Fibroblast of lung (primary cell): ENCODE data around the gene BNIP3.

Experiments
- EZH2 ChIP-seq: IDR thresholded peaks from 2 replicates; pipeline ENCODE4 v1.5.1; 2012; ENCODE audit warnings: low read length, control low read depth, mild to moderate bottlenecking; ENCODE audit errors: missing control alignments
- TF ChIP-seq, protein P1 (sequence below), 2 donors: IDR thresholded peaks in 1 of 2; conservative IDR thresholded peaks in 1 of 2; 1 replicate in 1 of 2; 2 replicates in 1 of 2; pipeline ENCODE4 v1.5.1; 2011 to 2012; ENCODE audit warnings: low read length in 2 of 2, control low read depth in 1 of 2, inconsistent platforms in 1 of 2, low read depth in 1 of 2, mild to moderate bottlenecking in 1 of 2

DNA sequence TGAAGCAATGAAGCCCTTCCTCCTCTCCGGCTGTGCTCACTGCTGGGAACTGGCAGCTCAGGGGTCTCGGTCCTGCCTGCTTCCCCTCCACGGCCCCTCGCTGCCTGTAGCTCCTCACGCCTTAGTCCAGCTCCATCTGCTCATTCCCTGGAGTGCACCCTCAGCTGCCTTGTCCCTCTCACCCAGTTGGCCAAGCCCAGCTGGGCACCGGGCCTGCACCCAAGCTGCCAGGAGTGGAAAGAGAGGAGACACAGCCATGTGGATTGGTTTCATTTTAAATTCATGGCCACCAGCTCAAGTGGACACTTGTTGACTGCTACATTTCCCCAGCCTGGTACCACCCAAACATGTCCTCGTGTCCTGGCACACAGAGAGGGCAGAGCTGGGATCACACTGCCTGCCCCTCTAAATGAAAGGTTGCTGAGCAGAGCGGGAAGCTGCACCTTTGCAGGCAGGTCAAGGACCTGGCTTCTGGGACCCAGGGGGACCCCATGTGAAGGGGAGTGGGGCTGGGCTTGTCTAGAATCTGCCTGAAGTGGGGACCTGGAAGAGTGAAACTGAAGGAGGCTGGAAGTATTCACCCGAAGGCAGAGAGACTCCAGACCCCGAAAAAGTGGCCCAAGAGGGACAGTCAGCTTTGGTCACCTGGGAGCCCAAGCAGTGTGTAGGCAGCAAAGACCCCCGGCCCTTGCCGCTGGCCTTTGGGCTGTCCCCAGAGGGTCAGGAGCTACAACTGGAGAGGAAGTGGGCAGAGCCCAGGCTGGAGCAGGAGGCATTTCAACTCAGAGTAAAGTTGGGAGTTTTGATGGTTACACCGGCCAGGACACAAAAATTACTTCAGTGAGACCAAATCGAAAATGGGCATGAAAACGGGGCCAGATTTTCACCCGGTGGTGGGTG lies 15.0 kb upstream of the BNIP3 start:
- TF ChIP-seq, protein P1, sequence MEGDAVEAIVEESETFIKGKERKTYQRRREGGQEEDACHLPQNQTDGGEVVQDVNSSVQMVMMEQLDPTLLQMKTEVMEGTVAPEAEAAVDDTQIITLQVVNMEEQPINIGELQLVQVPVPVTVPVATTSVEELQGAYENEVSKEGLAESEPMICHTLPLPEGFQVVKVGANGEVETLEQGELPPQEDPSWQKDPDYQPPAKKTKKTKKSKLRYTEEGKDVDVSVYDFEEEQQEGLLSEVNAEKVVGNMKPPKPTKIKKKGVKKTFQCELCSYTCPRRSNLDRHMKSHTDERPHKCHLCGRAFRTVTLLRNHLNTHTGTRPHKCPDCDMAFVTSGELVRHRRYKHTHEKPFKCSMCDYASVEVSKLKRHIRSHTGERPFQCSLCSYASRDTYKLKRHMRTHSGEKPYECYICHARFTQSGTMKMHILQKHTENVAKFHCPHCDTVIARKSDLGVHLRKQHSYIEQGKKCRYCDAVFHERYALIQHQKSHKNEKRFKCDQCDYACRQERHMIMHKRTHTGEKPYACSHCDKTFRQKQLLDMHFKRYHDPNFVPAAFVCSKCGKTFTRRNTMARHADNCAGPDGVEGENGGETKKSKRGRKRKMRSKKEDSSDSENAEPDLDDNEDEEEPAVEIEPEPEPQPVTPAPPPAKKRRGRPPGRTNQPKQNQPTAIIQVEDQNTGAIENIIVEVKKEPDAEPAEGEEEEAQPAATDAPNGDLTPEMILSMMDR (conservative IDR thresholded peaks at IDR 0.05 in 1 of 2, IDR thresholded peaks at IDR 0.05 in 1 of 2; ENCODE audit: low read depth in 1 of 2, low read length in 2 of 2), result no peak
- TF ChIP-seq EZH2, result no peak
